GM21619 (cell line): ENCODE data around the gene NOX3.
"Not testable (repeated sequence)": the region's sequence is repeated elsewhere in the genome, so short reads cannot be mapped to it uniquely, and the experiment has no call there.

Experiments
- ATAC-seq: cut with Tn5 transposase; IDR thresholded peaks from one replicate; pipeline ENCODE4 v1.9.1; 2021; ENCODE audit not compliant: unreplicated experiment

The NOX3 gene

GRCh38 chr6:155455766-155456165 is at the start of gene NOX3:
Gene NOX3, minus strand, starts transcription at chr6:155455839. Its CDS starts 39 bp downstream, at chr6:155455800.
- no peak for ATAC-seq

GRCh38 chr6:155504848-155505607 is 49.4 kb upstream of the NOX3 start:
- no peak for ATAC-seq

- ATAC-seq = no peak
These were observed 46.8 kb upstream of the NOX3 start for GRCh38 chr6:155502393-155502792.

- no peak for ATAC-seq
These were observed 43.9 kb upstream of the NOX3 start for GRCh38 chr6:155499574-155499973.

- ATAC-seq = no peak
These were observed 42.7 kb upstream of the NOX3 start for GRCh38 chr6:155498370-155498769.

- ATAC-seq = peak; percentile 51
These were observed 41.6 kb upstream of the NOX3 start for GRCh38 chr6:155497273-155497672.

GRCh38 chr6:155495011-155495768 is 39.6 kb upstream of the NOX3 start:
- no peak for ATAC-seq

- ATAC-seq = peak; percentile 79
These were observed 38.1 kb upstream of the NOX3 start for GRCh38 chr6:155493694-155494143.

GRCh38 chr6:155493026-155493693 is 37.5 kb upstream of the NOX3 start:
- ATAC-seq = no peak

GRCh38 chr6:155492061-155492735 is 36.6 kb upstream of the NOX3 start:
- no peak for ATAC-seq

- ATAC-seq = no peak
These were observed 35.8 kb upstream of the NOX3 start for GRCh38 chr6:155491421-155491820.

- not testable (repeated sequence) for ATAC-seq
These were observed 32.6 kb upstream of the NOX3 start for GRCh38 chr6:155488197-155488596.

- no peak for ATAC-seq
These were observed 31.9 kb upstream of the NOX3 start for GRCh38 chr6:155487371-155488130.

- ATAC-seq = no peak
These were observed 31.2 kb upstream of the NOX3 start for GRCh38 chr6:155486721-155487294.

- no peak for ATAC-seq
These were observed 30.1 kb upstream of the NOX3 start for GRCh38 chr6:155485756-155486155.

GRCh38 chr6:155483858-155484257 is 28.2 kb upstream of the NOX3 start:
- ATAC-seq = no peak

GRCh38 chr6:155481215-155481614 is 25.6 kb upstream of the NOX3 start:
- ATAC-seq = no peak

GRCh38 chr6:155473741-155474140 is 18.1 kb upstream of the NOX3 start:
- ATAC-seq = no peak

- no peak for ATAC-seq
These were observed 17.2 kb upstream of the NOX3 start for GRCh38 chr6:155472886-155473285.
